M059J (cell line): ENCODE results near the gene NCLN. TPM values are rescaled to one million over a fixed set of nuclear protein-coding genes. Genes with fewer than 3 reads are reported as not detected.

Experiments used
- DNase-seq: peaks from one replicate; pipeline ENCODE4 v3.0.0-alpha.2; 2012; ENCODE audit warnings: low read depth
- total RNA-seq: library from RNA; depleted of rRNA; stranded (reverse); fragments of >200 nt; shearing (Covaris generic); gene quantifications from 2 replicates; pipeline ENCODE4 v1.2.3, GENCODE V29; 2014; rRNA removed

The NCLN gene, protein sequence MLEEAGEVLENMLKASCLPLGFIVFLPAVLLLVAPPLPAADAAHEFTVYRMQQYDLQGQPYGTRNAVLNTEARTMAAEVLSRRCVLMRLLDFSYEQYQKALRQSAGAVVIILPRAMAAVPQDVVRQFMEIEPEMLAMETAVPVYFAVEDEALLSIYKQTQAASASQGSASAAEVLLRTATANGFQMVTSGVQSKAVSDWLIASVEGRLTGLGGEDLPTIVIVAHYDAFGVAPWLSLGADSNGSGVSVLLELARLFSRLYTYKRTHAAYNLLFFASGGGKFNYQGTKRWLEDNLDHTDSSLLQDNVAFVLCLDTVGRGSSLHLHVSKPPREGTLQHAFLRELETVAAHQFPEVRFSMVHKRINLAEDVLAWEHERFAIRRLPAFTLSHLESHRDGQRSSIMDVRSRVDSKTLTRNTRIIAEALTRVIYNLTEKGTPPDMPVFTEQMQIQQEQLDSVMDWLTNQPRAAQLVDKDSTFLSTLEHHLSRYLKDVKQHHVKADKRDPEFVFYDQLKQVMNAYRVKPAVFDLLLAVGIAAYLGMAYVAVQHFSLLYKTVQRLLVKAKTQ
- 44.7 and 76.1 TPM in 2 replicates for total RNA-seq

DNA sequence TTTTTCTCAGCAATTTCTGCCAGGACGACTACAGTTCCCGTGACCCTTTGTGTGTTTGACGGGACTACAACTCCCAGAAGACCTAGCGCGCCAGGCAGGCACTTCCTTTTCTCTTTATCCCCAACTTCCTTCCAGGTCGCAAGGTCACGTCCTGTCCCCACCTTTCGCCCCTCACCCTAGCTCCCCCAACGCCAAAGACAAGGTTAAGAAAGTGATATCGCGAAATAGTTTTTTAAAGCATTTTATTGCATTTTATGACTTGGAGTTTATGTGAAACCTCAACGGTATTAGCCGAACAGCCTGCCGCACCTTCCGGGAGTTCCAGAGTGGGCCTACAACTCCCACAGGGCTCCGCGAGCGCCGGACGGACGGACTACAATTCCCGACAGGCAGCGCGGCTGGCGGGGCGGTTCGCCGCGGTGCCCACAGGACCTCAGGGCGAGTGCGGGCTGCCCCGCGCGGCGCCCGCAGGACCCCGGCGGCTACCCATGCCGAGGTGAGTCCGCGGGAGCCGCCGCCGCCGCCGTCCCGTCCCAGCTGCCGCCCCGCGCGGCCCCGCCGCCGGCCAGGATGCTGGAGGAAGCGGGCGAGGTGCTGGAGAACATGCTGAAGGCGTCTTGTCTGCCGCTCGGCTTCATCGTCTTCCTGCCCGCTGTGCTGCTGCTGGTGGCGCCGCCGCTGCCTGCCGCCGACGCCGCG, at the start of gene NCLN:
NCLN (plus strand) TSS at position 470 of the 699 bp plus-strand sequence; CDS start at position 571, 101 bp downstream.
- DNase-seq, result peak; percentile 91

DNA sequence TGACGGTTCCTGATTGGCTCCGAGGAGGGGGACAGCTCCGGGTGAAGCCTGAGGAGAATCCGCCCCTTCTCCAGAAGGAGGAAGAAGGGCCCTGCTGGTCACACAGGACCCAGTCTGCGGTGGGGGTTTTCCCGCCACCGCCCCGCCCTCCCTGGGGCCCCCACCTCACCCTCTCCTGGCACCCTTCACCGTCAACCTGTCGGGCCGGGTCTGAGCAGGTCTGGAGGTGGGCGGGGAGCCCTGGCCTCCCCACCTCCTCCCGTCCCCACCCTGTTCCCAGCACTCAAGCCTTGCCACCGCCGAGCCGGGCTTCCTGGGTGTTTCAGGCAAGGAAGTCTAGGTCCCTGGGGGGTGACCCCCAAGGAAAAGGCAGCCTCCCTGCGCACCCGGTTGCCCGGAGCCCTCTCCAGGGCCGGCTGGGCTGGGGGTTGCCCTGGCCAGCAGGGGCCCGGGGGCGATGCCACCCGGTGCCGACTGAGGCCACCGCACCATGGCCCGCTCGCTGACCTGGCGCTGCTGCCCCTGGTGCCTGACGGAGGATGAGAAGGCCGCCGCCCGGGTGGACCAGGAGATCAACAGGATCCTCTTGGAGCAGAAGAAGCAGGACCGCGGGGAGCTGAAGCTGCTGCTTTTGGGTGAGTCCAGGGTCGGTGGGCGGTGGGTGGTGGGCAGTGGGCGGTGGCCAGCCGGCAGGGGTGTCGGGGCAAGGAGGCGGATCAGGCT, 49.6 kb upstream of the NCLN start, which contains the start of gene GNA15:
GNA15 (plus strand) TSS at position 73 of the 723 bp plus-strand sequence; CDS start at position 491, 418 bp downstream.
- no peak for DNase-seq

DNA sequence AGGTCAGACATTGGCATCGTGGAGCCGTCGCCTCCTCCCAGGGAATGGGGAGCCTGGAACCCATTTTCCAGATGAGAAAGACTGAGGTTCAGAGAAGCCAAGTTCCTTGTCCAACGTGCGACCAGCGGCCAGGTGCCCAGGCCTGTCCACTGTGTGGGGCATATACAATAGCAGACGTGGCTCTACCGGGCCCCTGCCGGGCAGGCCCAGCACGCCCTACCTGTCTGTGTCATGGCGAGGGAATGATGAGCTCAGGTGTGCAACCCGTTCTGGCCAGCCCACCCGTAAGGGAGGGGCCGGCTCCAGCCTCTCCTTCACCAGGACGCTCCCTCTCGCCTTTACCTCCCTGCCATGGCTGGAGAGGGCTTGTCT, 49.1 kb upstream of the NCLN start:
- no peak for DNase-seq

DNA sequence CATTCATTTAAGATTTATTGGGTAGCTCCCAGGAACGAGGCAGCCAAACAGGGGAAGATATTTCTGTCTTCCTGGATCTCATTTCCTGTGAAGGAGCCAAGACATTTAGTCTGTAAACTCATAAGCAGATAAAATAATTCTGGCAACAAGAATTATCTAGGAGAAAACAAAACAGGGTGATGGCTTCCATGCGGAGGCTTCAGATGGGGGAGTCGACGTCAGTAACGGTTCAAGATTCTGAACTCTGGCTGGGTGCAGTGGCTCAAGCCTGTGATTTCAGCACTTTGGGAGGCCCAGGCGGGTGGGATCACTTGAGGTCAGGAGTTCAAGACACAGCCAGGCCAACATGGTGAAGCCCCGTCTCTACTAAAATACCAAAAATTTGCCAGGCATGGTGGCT, 48.6 kb upstream of the NCLN start:
- no peak for DNase-seq

DNA sequence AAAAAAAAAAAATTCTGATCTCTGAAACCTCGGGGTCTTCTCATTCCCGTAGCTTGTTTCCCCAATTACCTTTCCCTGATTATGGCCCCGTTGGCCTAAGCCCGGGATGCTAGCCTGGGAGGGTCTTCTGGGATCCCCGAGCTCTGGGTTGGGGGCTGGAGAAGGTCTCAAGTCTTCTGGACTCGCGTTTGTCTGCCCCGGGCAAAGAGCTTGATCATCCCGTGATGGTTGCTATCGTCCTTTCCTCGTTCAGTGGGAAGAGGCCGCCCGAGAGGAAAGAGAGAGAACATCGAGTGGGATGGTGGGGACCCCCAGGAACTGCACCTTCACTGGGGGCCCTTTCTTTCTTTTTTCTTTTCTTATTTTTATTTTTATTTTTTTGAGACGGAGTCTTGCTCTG, 47.5 kb upstream of the NCLN start:
- DNase-seq, result no peak

DNA sequence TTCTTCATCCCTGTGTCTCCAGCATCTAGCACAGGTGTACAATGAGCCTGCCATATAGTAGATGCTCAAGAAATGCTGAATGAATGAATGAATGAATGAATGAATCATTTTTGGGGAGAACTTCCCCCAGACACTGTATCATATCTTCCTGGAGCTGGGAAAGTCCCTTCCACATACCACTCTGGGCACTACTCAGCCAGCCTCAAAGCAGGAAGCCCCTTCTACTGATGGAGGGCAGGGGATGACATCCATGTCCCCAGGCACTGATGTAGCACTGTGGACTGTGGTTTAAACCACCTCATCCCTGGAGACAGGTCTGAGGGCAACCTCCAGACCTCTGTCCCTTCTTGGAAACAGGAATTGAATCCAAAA, 45.1 kb upstream of the NCLN start:
- DNase-seq, result peak; percentile 60

DNA sequence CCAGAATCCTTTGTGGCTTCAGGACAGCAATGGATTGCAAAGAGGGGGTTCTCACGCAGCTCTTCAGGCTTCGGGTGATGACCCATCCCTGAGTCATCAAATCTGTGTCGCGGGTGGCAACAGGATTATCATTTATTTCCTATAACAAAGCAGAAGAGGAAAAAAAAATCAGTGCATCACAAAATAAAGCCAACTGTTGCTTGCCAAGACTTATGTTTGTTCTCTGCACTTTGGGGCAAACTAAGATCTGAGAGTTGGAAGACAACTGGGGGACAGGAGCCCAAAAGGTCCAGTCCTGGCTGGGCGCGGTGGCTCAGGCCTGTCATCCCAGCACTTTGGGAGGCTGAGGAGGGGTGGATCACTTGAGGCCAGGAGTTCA, 43.4 kb upstream of the NCLN start:
- peak; percentile 95 for DNase-seq

DNA sequence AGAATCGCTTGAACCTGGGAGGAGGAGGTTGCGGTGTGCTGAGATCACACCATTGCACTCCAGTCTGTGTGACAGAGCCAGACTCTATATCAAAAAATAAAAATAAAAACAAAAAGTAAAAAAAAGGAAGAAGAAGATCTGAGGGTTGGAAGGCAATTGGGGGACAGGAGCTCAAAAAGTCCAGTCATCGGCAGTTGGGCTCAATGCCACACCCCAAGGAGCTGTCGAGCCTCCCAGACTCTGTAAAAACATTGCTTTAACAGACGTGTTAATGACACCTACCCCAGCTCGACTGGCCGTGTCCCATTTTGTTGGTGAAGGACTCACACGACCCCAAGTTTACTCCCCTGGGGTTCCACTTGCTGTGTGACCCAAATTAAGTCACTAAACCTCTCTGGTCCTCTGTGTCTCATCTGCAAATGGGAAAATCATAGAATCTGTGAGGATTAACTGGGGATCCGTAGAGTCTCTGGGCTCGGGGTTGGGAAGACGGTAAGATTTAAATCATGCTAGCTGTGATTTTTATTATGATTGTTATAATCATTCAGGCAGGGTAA, 42.9 kb upstream of the NCLN start:
- peak; percentile 20 for DNase-seq

DNA sequence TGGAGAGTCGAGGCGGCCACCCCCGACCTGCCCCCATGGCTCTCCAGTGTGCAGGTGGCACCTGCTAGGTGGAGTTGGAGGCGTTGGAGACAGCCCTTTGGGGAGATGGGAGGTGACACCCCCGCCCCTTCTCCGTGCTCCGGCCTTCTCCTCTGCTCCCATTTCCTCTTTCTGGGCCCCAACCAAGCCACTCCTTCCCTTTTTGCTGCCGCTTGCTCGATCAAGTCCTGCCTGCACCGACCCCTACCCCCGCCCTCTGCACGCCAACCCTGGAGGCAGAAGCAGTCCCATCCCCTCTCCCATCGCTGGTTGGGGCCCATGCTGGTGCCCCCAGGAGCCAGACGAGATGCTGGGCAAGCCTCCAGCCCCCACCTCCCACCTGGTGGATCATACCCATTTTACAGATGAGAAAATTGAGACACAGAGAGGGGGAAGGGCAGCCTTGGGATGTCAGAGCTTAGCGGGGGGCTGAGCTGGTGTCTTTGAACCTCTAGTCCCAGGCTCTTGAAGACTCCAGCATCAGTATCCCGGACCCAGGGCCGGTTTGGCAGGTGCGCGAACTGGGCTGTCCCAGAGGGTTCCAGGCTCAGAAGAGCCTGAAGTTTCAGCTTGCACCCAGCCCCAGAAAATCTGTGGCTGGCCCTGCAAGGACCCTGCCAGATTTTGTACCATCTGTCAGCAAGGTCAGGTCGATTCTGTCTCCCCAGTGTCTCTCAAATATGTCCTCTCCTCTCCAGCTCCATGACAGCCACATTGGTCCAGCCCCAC, 39.6 kb upstream of the NCLN start:
- DNase-seq, result no peak

DNA sequence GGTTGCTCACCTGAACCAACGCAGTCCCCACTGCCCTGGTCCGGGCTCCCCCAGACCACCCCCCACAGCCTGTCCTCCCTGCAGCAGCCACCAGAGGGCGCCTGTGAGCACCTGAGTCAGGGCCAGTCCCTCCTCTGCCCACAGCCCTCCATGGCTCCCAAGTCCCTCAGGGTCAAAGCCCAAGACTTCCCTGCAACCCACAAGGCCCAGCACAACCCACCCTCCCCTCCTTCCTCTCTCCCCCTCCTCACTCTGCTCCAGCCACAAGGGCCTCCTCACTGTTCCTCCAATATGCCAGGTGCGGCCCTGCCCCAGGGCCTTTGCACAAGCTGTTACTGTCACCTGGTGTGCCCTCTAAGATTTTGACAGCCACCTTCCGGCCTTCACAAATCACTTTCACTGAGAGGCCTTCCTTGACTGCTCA, 39.0 kb upstream of the NCLN start:
- no peak for DNase-seq

DNA sequence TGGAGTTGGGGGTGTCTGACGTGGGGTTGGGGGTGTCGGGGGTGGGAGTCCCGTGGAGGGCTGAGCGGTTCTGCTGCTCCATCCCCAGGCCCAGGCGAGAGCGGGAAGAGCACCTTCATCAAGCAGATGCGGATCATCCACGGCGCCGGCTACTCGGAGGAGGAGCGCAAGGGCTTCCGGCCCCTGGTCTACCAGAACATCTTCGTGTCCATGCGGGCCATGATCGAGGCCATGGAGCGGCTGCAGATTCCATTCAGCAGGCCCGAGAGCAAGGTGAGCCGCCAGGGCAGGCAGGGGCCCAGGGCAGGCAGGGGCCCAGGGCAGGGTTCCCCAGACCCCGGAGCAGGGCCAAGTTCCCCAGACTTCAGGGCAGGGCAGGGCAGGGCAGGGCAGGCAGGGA, 37.2 kb upstream of the NCLN start:
- no peak for DNase-seq

DNA sequence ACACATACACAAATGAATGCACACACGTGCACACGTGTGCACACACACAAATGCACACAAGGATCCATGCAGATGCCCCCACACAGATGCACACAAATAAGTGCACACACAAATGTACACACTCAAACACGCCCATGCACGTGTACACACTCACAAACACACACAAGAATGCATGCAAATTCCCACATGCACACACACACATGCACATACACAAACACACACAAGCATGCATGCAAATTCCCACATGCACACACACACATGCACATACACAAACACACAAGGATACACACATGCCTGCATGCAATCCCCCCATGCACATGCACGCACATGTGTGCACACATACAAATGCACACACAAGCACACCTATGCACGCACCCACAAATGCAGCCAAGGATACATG, 36.6 kb upstream of the NCLN start:
- DNase-seq, result no peak

DNA sequence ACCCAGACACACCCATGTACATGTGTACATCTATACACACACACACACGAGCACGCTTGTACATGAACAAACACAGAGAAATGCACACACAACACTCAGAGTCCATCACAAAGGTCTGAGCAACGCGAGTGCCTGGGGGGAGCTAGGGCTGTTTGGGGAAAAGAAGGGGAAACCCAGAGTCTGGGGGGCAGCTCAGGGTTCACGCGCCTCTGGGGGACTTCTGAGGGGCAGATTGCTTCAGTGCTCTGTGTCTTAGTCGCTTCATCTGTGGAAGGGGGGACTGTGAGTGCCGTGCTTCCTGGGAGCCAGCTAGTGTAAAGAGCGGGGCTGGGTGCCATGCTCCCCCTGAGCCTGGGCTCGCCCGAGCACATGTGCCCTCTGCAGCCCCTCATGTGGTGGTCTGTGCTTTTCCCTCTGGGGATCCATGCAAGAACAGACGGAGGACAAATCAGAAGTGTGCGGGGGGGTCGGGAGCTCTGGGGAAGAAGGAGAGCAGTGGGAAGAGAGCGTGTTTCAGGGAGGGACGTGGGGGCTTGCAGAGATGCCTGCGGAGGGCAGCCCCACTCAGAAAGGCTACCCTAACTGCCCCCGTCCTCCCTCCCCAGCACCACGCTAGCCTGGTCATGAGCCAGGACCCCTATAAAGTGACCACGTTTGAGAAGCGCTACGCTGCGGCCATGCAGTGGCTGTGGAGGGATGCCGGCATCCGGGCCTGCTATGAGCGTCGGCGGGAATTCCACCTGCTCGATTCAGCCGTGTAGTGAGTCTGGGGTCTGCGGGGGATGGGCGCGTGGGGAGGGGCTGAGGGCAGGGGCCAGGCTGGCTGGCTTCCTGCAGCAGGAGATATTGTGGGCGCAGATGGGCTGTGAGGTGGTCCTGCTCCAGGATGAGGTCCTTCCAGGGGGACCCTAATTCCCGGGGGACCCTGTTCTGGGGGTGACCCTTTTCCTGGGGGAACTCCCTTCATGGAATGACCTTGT, 35.9 kb upstream of the NCLN start:
- no peak for DNase-seq

DNA sequence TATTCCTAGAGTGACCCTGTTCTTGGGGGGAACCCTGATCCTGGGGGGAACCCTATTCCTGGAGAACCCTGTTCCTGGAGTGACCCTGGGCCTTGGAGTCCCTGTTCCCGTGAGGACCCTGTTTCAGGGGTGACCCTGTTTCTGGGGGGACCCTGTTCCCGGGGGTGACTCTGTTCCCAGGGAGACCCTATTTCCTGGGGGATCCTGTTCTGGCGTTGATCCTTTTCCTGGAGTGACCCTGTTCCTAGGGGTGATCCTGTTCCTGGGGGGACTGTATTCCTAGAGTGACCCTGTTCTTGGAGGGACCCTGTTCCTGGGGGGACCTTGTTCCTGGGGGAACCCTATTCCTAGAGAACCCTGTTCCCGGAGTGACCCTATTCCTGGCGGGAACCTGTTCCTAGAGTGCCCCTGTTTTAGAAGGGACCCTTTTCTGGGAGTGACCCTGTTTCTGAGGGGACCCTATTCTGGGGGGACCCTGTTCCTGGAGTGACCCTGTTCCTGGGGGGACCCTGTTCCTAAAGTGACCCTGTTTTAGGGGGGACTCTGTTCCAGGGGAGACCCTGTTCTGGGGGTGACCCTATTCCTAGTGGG, 34.9 kb upstream of the NCLN start:
- no peak for DNase-seq

DNA sequence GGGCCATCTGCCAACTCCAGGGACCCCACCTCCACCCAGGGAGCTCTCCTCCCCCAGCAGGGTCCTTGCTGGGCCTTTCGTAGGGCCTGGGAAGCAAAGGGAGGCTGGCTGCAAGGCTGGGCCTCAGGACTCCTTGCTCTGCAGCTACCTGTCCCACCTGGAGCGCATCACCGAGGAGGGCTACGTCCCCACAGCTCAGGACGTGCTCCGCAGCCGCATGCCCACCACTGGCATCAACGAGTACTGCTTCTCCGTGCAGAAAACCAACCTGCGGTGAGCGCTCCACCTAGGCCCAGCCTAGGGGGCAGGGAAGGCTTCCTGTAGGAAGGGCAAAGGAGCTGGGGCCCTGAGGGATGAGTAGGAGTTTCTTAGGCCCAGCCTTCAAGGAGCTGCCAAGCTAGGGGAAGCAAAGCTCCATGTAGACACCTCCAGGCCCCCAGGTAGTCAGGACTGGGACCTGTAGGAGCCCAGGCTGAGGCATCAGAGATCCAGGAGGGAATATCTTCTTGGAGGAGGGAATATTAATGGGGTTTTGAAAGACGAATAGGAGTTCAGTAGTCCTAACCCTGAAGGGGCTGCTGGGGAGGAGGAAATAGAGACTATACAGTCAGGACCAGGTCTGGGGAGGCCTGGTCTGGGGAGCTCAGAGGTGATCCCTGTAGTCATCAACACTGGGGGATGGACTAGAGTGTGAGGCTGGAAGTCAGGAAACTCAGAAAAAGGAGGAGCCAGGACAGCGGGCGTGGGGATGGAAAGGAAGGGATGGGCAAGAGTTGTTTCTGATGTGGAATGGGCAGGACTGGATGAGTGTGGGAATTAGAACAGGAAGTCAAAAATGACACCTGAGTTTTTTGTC, 33.9 kb upstream of the NCLN start:
- peak; percentile 61 for DNase-seq

DNA sequence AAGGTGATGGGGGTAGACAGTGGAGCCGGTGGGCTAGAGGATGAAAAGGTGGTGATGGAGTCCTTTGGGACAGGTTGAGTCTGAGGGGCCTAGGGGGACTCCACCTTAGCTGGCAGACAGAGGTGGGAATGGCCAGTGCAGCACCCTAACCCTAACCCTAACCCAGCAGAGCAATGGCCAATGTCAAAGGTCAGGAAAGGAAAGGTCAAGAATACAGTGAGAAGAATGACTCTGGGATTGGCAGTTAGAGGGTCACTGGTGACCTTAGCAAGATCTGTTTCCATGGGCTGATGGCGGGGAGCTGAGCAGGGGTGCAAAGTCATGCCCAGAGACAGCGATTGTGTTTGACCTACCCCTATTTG, 33.3 kb upstream of the NCLN start:
- DNase-seq, result no peak

DNA sequence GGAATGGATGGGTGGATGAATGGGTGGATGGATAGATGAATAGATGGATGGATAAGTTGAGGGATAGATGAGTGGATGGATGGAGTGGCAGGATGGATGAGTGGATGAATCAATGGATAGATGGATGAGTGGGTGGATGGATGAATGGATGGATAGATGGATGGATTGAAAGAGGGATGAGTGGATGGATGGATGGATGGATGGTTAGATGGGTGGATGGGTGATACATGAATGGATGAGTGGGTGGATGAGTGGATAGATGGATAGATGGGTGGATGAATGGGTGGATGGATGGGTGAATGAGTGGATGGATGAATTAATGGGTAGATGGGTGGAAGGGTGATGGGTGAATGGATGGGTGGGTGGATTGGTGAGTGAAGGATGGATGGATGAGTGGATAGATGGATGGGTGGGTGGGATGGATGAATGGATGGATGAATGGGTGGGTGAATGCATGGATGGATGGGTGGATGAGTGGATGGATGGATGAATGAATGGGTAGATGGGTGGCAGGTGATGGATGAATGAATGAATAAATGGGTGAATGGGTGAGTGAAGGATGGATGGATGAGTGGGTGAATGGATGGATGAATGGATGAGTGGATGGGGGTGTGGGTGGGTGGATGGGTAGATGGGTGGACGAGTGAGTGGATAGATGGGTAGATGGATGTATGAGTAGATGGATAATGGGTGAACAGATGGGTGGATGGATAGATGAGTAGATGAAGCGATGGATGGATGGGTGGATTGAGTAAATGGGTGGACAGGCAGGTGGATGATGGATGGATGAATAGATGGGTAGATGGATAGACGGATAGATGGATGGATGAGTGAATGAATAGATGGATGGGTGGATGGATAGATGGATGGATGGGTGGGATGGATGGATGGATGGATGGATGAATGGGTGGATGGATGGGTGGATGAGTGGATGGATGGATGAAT, 32.2 kb upstream of the NCLN start:
- DNase-seq, result no peak
